ENCODE measurements around the gene LPGAT1. TPM values are rescaled to one million over a fixed set of nuclear protein-coding genes. Genes with fewer than 3 reads are reported as not detected.

Gene LPGAT1
- total RNA-seq, 1 donor from 2014 or later = 5.7 TPM

- peaks cover 29% of the 10 kb centered on the region for H3K27me3 ChIP-seq
- no peaks in the 10 kb centered on the region for H3K79me2 ChIP-seq (ENCODE audit: low read depth)
- H3K4me3 ChIP-seq = no peak overlapping the region
- no peak overlapping the region for H3K4me3 Mint-ChIP-seq
- TF ChIP-seq CTCF (IDR thresholded peaks at IDR 0.05) (no peak), EZH2phosphoT487 (IDR thresholded peaks at IDR 0.05) (no peak), EZH2 (IDR thresholded peaks at IDR 0.05) (no peak)
- no peaks in the 10 kb centered on the region for H4K20me1 ChIP-seq (ENCODE audit: low read depth)
- H3K9ac ChIP-seq = no peak overlapping the region
- no peak overlapping the region for H3K27ac Mint-ChIP-seq
- peaks cover 15% of the 10 kb centered on the region for H3K27me3 Mint-ChIP-seq (ENCODE audit: insufficient read depth, low read depth)
- H3K36me3 Mint-ChIP-seq = no peaks in the 10 kb centered on the region
- H3K4me1 ChIP-seq = no peaks in the 10 kb centered on the region
- no peaks in the 10 kb centered on the region for H3K9me3 ChIP-seq (ENCODE audit: low read depth)
- no peak overlapping the region for H3K4me2 ChIP-seq
- DNase-seq (ENCODE audit: low spot score) = no peak
- no peaks in the 10 kb centered on the region for H3F3A ChIP-seq (ENCODE audit: low read depth)
- peaks cover 10% of the 10 kb centered on the region for H3K4me1 Mint-ChIP-seq
- H3K27ac ChIP-seq = no peak overlapping the region
- H3K9me3 Mint-ChIP-seq = no peaks in the 10 kb centered on the region
- no peaks in the 10 kb centered on the region for H3K36me3 ChIP-seq
- no peak overlapping the region for H2AFZ ChIP-seq (replicated peaks)
Measured at GRCh38 chr1:211701733-211702132, 128.8 kb downstream of the LPGAT1 start.

- peak overlapping the region; percentile 43 for H3K4me3 ChIP-seq
- no peaks in the 10 kb centered on the region for H3F3A ChIP-seq (ENCODE audit: low read depth)
- H3K36me3 Mint-ChIP-seq = no peaks in the 10 kb centered on the region
- peaks cover 3% of the 10 kb centered on the region for H3K9me3 Mint-ChIP-seq
- H3K9me3 ChIP-seq (ENCODE audit: low read depth) = no peaks in the 10 kb centered on the region
- H3K79me2 ChIP-seq (ENCODE audit: low read depth) = no peaks in the 10 kb centered on the region
- H3K27me3 Mint-ChIP-seq (ENCODE audit: insufficient read depth, low read depth) = peaks cover 13% of the 10 kb centered on the region
- peaks cover 29% of the 10 kb centered on the region for H3K27me3 ChIP-seq
- DNase-seq (ENCODE audit: low spot score) = peak; percentile 31
- peaks cover 9% of the 10 kb centered on the region for H3K4me1 Mint-ChIP-seq
- H3K27ac Mint-ChIP-seq = no peak overlapping the region
- H3K4me2 ChIP-seq = peak overlapping the region; percentile 77
- no peak overlapping the region for H3K27ac ChIP-seq
- no peaks in the 10 kb centered on the region for H4K20me1 ChIP-seq (ENCODE audit: low read depth)
- TF ChIP-seq EZH2phosphoT487 (IDR thresholded peaks at IDR 0.05) = no peak
- H2AFZ ChIP-seq (replicated peaks) = peak overlapping the region; percentile 53
- no peaks in the 10 kb centered on the region for H3K36me3 ChIP-seq
- H3K9ac ChIP-seq = no peak overlapping the region
- peak overlapping the region; percentile 27 for H3K4me3 Mint-ChIP-seq
- no peaks in the 10 kb centered on the region for H3K4me1 ChIP-seq
Measured at GRCh38 chr1:211699059-211699458, 131.5 kb downstream of the LPGAT1 start.

- H3K79me2 ChIP-seq (ENCODE audit: low read depth) = no peaks in the 10 kb centered on the region
- H3F3A ChIP-seq (ENCODE audit: low read depth) = no peaks in the 10 kb centered on the region
- H3K9me3 ChIP-seq (ENCODE audit: low read depth) = no peaks in the 10 kb centered on the region
- peaks cover 29% of the 10 kb centered on the region for H3K27me3 ChIP-seq
- no peak overlapping the region for H3K4me3 Mint-ChIP-seq
- peak; percentile 84 for DNase-seq (ENCODE audit: low spot score)
- H3K4me1 Mint-ChIP-seq = peaks cover 7% of the 10 kb centered on the region
- H3K27ac ChIP-seq = no peak overlapping the region
- H3K4me2 ChIP-seq = peak overlapping the region; percentile 77
- H3K9ac ChIP-seq = no peak overlapping the region
- H4K20me1 ChIP-seq (ENCODE audit: low read depth) = no peaks in the 10 kb centered on the region
- H2AFZ ChIP-seq (replicated peaks) = peak overlapping the region; percentile 53
- no peak overlapping the region for H3K27ac Mint-ChIP-seq
- H3K4me1 ChIP-seq = no peaks in the 10 kb centered on the region
- peaks cover 3% of the 10 kb centered on the region for H3K9me3 Mint-ChIP-seq
- H3K4me3 ChIP-seq = peak overlapping the region; percentile 43
- no peaks in the 10 kb centered on the region for H3K36me3 Mint-ChIP-seq
- no peak for TF ChIP-seq EZH2phosphoT487 (IDR thresholded peaks at IDR 0.05)
- no peak for TF ChIP-seq EZH2 (IDR thresholded peaks at IDR 0.05)
- TF ChIP-seq CTCF (IDR thresholded peaks at IDR 0.05) = peak; percentile 96
- no peaks in the 10 kb centered on the region for H3K36me3 ChIP-seq
- peaks cover 13% of the 10 kb centered on the region for H3K27me3 Mint-ChIP-seq (ENCODE audit: insufficient read depth, low read depth)
Measured at GRCh38 chr1:211698161-211699026, 132.2 kb downstream of the LPGAT1 start.

- Mint-ChIP-seq H3K27me3 (ENCODE audit: insufficient read depth, low read depth) (peaks cover 13% of the 10 kb centered on the region), H3K27ac (no peak overlapping the region), H3K4me1 (peaks cover 5% of the 10 kb centered on the region), H3K9me3 (peaks cover 3% of the 10 kb centered on the region), H3K4me3 (no peak overlapping the region), H3K36me3 (no peaks in the 10 kb centered on the region)
- no peak overlapping the region for H3K27ac ChIP-seq
- H3K4me1 ChIP-seq = no peaks in the 10 kb centered on the region
- H3K9me3 ChIP-seq (ENCODE audit: low read depth) = no peaks in the 10 kb centered on the region
- no peaks in the 10 kb centered on the region for H3F3A ChIP-seq (ENCODE audit: low read depth)
- no peak overlapping the region for H3K4me2 ChIP-seq
- DNase-seq (ENCODE audit: low spot score) = no peak
- no peak overlapping the region for H3K4me3 ChIP-seq
- no peaks in the 10 kb centered on the region for H3K79me2 ChIP-seq (ENCODE audit: low read depth)
- no peak overlapping the region for H3K9ac ChIP-seq
- peaks cover 29% of the 10 kb centered on the region for H3K27me3 ChIP-seq
- no peaks in the 10 kb centered on the region for H4K20me1 ChIP-seq (ENCODE audit: low read depth)
- no peak overlapping the region for H2AFZ ChIP-seq (replicated peaks)
- TF ChIP-seq CTCF (IDR thresholded peaks at IDR 0.05) = no peak
- TF ChIP-seq EZH2phosphoT487 (IDR thresholded peaks at IDR 0.05) = no peak
- no peak for TF ChIP-seq EZH2 (IDR thresholded peaks at IDR 0.05)
- no peaks in the 10 kb centered on the region for H3K36me3 ChIP-seq
Measured at GRCh38 chr1:211697356-211697755, 133.2 kb downstream of the LPGAT1 start.
